ENCODE measurements around the gene MPHOSPH8. TPM values are rescaled to one million over a fixed set of nuclear protein-coding genes. Genes with fewer than 3 reads are reported as not detected.

Gene MPHOSPH8, protein sequence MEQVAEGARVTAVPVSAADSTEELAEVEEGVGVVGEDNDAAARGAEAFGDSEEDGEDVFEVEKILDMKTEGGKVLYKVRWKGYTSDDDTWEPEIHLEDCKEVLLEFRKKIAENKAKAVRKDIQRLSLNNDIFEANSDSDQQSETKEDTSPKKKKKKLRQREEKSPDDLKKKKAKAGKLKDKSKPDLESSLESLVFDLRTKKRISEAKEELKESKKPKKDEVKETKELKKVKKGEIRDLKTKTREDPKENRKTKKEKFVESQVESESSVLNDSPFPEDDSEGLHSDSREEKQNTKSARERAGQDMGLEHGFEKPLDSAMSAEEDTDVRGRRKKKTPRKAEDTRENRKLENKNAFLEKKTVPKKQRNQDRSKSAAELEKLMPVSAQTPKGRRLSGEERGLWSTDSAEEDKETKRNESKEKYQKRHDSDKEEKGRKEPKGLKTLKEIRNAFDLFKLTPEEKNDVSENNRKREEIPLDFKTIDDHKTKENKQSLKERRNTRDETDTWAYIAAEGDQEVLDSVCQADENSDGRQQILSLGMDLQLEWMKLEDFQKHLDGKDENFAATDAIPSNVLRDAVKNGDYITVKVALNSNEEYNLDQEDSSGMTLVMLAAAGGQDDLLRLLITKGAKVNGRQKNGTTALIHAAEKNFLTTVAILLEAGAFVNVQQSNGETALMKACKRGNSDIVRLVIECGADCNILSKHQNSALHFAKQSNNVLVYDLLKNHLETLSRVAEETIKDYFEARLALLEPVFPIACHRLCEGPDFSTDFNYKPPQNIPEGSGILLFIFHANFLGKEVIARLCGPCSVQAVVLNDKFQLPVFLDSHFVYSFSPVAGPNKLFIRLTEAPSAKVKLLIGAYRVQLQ
- 32.8 TPM for polyA plus RNA-seq (2013, experiment 1 of 2; ENCODE audit: insufficient read length)
- 30.1 TPM for polyA plus RNA-seq (2013, experiment 2 of 2; ENCODE audit: insufficient read length)

DNA sequence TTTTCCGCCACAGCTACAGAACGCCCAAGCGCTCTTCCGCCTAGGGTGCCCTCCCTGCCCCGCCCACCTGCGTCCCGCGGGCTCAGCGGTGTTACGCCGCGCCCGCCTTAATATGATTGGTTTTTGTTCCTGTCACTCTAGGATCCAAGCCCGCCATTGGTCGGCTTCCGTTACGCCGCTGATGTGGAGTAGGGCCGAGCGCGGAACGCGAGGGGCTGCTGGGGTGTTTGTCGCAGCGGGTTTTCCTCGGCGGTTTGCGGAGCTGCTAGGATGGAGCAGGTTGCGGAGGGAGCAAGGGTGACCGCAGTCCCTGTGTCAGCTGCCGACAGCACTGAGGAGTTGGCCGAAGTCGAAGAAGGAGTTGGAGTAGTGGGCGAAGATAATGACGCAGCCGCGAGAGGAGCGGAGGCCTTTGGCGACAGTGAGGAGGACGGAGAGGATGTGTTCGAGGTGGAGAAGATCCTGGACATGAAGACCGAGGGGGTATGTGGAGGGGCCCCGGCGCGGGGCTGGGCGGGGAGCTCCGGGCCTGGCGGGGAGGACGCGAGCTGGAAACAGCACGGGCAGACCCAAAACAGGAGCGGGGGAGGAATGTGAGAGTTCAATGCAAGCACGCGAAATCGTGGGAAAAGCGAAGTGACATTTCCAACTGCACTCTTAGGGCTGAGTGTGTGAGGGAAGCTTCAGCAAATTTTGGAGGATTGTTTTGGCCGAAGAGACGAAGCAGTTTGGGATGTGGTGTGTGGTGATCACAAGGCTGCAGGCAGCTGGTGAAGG lies at the start of gene MPHOSPH8:
MPHOSPH8 (plus strand) TSS at position 181 of the 777 bp plus-strand sequence; CDS start at position 271, 90 bp downstream.
- DNase-seq, result peak; percentile 97

DNA sequence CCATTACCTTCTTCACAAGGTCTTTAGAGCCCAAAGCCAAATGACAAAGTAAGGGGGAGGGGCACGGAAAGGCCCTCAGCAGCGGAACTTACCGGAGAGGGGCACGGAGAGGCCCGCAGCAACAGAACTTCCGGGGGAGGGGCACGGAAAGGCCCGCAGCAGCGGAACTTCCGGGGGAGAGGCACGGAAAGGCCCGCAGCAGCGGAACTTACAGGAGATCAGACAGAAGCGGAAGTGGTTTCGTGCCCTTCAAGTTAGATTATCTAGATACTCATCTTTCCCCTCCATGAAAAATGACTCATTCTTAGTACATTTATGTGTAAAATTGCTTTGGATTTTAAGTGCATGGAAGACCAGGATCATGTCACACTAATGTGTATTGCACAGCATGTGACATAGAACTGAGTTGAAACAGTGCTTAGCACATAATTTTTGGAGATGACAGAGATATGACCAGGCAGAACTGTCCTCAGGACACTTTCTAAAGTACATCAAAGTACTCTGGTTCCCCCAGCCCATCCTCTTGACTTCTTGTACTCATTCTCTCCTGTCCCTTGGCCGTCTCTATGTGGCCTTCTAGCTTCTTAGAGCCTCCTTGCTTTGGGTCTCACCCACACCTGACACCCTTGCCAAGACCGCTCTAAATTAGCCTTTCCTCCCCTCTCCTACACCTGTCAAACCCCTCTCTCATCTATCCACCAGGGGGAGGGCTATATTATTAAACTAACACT lies 46.4 kb upstream of the MPHOSPH8 start:
- DNase-seq, result peak; percentile 65

DNA sequence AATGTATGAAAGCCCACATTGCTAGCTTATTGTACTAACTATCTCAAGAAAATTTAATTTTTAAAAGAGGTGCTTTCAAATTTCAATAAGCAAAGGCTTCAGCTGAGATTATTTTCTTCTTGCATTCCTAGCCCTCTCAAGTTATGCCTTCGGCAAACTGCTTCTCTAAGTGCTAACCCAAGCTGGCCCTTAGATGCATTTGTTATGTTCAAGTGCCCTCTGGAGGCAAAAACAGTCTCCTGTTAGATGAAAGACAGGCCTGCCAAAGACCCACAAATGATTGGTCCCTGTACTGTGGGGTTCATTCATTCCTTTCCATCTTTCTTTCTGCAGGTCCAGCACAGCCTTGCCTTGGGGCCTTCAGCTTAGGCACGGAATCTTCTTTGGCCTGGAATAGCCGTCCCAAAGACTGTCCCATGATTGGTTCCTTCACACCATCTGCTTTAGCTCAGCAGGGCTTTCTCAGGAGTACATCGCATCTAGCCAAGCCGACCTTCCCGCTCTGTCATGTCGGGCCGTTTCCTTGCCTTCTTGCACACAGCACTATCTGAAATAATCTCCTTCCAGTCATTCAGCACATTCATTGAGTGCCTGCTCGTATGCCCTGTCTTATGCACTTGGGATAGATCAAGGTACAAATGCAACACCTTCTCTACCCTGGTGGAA lies 45.7 kb upstream of the MPHOSPH8 start:
- peak; percentile 38 for DNase-seq

DNA sequence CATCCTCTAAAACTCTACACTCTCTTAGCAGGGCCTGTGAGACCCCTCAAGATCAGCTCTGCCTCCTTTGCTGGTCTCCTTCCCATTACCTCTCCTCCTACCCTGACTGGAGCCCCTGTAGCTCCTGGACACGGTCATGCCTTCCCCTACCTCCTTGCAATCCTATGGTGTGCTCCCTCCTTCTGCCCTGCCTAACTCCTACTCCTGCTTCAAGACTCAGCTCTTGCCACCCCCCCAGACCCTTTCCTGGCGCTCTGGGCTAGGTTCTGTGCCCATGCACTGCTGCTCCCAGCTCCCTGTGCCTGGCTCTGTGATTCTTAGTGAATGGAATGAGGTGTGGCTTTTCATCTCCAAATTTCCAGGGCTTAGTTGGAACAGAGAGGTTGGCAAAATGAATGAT lies 44.1 kb upstream of the MPHOSPH8 start:
- DNase-seq, result no peak

DNA sequence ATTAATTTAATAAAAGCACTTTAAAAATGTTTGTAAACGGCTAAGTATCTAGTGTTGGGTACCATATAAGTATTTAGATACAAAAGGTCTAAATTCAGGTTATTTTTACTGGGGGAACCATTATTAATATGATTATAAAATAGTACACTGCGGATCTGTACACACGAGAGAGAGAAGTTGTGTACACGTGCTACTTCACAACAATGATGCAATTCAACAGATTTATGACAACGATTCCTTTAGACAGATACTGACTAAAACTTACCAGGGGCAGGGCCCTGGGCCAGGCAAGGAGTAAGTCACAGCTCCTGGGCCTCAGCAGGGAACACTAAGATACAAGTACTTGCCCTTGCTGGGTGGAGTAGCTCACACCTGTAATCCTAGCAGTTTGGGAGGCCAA lies 43.0 kb upstream of the MPHOSPH8 start:
- DNase-seq, result no peak

DNA sequence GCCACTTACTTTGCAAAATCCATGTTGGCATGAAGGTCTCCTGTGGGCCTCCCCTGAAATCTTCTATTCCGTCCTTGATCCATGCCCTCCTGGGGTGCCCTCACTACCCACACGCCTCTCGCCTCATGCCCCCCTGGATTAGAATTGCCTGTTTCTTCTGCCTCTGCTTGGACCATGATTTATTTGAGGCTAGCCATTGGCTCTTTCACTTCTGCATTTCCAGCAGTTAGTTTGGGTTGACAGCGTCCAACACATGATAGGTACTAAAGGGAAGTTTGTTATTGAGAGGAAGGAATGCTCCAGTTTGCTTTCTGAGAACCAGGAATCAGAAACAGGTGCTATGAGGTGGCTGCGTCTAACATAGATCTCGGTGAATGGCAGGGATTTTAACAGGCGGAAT lies 41.6 kb upstream of the MPHOSPH8 start:
- no peak for DNase-seq

DNA sequence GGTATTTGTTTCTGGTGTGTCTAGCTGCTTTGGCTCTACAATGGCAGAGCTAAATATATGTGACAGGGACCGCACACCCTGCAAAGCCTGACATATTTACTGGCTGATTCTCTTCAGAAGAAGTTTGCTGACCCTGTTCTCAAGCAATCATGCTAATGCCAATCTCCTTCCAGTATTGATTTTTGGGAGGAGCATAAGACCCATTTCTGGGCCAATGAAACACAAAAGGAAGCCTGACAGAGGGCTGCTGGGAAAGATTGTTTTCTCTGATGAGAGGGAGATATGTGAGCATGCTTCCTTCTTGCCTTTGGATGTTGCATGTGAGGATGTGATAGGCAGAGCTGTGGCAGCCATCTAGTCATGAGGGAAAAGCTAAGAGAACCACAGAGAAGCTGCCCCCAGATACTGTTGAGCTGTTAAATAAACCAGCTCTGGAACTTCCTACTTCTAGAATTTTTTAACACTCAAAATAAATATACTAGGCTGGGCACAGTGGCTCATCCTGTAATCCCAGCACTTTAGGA lies 40.7 kb upstream of the MPHOSPH8 start:
- no peak for DNase-seq

DNA sequence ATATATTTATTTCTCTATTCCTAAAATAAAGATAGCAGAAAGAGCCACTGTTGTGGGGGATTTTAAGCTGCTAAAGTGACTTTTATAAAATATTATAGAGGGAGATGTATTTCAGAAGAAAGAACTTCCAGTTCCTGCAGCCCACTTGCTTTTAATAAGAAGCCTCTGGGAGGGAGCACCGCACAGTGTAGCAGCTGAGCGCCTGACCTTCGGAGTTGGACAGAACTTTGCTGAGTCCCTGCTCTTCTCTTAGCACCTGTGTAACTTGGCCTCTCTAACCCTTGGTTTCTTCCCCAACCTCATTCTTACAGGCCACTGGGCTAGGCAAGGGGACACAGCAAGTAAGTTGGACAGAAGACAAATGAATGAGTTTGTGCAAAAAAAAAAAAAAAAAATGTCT lies 37.4 kb upstream of the MPHOSPH8 start:
- DNase-seq, result no peak

DNA sequence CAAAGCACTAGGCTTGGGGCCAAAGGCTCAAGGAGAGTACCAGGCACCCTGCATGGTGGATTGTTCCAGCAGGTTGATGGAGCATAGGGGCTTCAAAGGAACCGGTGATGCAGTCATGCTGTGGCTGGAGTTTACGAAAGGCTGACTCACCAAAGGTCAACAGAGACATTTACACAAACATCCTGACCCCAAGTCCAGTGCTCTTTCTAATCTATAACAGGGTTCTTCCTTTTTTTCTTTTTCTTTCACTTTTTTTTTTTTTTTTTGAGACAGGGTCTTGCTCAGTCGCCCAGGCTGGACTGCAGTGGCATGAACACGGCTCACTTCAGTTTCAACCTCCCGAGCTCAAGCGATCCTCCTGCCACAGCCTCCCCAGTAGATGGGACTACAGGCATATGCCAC lies 36.5 kb upstream of the MPHOSPH8 start:
- no peak for DNase-seq

DNA sequence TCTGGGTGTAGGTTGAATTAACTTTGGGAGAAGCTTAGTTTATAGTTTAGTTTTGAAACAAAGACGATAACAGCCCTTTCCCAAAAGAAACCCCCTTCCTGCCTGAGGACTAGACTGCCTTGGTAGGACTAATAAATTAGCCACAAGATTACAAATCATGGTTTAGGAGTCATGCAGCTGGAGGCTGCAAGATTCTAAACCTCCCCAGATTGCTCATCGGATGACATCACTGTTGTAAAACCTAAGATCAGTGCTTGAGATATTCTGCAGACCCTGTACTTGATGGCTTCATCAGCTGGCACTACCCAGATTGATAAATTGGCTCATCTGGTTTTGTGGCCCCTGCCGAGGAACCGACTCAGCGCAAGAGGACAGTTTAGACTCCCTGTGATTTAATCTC lies 35.9 kb upstream of the MPHOSPH8 start:
- DNase-seq, result peak; percentile 66

DNA sequence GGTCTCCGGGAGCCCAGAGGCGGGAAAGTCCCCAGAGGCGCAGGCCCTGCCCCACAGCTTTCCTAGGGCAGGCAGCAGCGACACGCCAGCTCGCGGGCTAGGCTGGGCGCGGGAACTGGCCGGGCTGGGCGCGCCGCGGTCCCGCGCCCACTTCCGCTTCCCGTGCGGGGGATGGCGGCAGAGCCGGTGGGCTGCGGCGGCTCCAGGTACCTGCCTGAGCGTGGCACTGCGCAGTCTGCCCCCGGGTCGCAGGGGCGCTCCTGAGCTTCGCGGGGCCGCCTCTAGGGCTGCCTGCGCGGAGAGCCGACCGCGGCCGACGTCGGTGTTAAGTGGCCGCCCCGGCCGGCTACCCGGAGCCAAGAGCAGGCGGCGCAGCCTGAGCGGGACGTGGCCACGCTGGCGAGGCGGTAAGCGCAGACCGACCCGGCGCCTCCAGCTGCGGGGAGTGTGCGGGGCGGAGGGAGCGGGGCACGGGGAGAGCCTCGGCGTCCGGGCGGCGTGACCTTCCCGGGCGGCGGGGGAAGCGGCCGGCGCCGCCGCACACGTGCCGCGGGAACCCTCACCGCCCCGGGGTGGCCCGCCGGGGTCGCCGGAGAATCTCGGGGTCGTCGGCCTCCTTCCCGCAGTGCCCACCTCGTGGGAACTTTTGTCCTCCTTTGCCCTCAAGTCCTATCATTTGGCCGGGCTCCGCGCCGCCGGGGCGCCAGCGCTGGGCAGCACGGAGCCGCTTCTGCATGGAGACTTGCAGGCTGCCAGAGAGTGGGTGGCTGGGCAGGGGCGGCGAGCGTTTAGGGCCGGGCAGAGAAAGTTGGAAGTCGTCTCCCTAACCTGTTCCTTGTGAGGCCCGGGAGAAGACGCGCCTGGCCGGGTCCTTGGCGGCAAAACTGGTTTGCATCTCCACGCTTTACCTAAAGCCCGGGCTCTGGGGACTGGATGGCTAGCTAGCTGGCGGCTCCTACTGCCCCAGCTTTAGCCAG lies 31.4 kb upstream of the MPHOSPH8 start:
- DNase-seq, result peak; percentile 36

DNA sequence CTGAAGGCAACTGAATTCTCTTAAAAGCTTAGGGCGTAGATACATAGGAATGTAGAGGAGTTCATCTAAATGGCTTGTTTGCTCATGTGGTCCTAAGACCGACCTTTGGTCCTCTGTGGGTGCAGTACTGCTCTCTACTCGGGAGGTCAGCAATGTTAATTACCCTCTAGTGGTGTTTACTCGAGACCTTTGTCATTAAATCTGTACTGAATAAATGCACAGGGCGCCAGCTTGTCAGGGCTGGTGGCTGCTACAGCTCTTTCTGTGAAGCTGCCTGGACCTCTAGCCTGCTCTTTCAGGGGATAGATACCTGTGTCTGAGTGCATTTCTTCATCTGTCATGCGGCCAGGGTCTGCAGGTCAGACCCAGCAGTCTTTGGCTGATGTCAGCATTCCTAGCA lies 29.2 kb upstream of the MPHOSPH8 start:
- no peak for DNase-seq

DNA sequence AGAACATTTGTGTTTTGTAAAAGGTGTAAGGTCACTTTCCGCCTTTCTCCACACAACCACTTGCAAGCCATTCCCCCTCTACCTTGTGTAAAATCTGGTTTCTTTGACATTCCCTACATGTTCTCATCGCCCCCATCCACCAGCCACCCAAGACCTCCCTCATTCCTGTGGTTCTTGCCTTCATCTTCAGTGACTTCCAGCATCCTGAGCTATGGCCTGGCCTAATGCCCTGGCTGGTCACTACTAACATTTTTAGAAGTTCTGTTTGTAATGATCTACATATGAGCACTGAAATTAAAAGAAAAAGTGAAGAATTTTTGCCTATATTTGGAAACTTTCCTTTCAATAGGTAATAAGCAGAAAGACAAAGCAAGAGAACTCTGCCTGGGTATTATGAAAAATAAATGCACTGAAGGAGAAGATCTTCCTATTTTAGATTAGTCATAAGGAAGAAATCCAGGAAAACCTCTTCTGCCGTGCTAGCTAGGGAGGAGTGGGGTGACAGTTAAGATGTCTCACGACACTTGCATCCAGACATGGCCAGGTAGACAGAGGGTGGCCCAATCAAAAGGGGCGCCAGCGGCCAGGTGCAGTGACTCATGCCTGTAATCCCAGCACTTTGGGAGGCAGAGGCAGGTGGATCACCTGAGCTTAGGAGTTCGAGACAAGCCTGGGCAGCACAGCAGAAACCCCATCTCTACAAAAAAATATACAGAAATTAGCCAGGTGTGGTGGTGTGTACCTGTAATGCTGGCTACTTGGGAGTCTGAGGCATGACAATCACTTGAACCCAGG lies 28.1 kb upstream of the MPHOSPH8 start:
- peak; percentile 65 for DNase-seq

DNA sequence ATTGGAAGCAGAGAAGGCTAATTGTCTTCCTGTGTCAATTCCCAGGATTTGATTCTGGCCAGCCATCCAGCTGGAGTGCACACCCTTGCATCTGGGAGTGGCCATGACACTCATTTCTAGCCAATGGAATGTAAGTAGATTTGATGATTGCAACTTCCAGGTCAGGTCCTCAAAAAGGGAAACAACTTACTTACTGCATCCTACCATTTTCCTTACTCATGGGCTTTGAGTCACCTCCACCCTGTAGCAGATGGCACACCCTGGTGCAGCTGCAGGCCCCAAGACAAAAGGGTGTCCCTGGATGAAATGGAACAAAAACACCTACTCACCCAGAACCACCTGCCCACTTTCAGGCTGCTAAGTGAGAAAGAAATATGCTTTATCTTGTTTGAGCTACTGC lies 27.3 kb upstream of the MPHOSPH8 start:
- DNase-seq, result no peak

DNA sequence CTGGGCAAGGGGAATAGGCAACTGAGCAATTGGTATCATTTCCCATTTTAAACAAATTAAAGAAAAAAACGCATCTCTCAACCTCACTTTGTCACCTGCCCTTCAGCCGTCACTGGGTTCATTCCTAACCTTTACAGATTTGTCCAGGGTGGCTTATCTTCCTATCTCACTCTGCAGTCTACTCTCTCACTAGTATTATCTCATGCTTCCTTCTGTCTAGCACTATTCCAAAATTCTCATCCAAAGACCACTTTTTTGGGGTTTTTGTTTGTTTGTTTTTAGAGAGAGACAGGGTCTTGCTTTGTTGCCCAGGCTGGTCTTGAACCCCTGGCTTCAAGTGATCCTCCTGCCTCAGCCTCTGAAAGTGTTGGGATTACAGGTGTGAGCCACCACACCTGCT lies 26.7 kb upstream of the MPHOSPH8 start:
- no peak for DNase-seq

DNA sequence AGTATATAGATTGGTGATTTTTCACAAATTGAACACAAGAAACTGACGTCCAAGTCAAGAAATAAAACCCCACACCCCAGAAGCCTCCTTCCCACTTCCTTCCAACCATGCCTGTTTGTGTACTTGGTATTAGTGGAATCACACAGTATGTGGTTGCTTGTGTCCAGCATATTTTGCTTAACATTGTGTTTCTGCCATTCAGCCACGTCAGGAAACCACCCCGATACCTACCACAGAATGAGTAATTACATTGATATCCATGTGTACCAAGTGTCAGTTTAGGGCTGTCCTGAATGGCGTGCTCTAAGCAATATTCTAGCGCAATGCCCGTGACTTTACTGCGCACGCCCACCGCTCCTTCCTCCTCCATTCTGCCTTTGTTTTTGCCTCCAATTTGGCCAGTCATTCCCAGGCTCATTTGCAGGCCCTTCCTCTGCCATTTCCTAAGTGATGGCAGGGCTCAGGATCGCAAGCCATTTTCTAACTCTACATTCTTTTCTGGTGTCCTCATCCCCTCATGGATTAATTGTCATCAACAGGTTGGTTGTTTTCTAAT lies 25.9 kb upstream of the MPHOSPH8 start:
- no peak for DNase-seq

DNA sequence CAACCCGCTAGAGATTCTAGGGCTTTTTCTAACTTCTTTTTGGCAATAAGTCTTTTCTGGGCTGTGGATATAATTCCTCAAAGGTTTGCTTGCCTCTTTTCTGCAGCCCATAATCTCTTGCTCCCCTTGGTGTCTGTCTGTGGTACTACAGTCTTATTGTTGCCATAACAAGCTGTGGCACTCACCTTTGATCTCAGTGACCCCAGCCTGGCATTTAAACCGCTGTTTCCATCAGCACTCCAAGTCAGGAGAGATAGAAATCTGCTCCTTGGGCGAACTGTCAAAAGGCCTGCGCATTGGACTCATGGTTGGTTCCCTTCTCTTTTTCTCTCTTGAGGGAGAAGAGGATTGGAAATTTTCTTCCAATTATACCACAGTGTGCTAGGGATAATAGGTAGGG lies 14.5 kb upstream of the MPHOSPH8 start:
- DNase-seq, result no peak

DNA sequence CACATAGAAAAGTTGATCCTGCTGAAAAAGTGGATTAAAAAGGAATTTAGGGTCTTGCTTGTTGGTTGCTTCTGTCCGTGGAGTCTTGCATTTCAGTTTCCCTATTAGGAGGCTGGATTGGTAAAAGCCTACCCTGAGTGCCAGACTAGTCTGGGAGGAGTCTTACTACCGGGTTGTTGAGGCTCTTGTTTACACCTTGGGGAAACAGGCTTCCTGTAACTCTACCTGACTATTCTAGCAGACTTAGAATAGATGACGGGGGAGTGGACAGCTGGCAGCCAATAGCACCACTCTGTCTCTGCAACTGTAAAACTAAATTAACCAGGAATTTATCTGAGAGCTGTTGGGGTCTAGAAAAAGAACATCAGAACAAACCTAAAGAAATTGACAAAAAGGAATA lies 11.3 kb upstream of the MPHOSPH8 start:
- no peak for DNase-seq

DNA sequence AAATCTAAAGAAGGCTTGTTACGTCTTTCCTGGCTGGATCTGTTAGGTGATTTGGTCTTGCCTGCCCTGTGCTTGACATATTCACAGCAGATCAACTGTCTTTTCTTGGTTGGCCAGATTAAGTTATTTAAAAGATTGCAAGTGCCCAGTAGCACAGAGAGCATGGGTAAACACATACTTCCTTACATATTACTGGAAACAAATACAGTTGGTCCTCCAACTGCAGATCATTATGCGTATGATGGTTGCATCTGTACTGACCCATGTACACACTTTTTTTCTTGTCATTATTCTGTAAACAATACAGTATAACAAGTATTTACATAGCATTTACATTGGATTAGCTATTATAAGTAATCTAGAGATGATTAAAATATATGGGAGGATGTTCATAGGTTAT lies 9.2 kb upstream of the MPHOSPH8 start:
- no peak for DNase-seq

Data from fibroblast of skin of abdomen (primary cell).